ENCODE data around the gene PYGL. TPM values are rescaled to one million over a fixed set of nuclear protein-coding genes. Genes with fewer than 3 reads are reported as not detected.
"Not testable (repeated sequence)": the region's sequence is repeated elsewhere in the genome, so short reads cannot be mapped to it uniquely, and the experiment has no call there.

Gene PYGL
- total RNA-seq, 1 donor from 2014 or later = 21.1 TPM

GRCh38 chr14:50926851-50927386, 17.4 kb downstream of the PYGL start:
- H3K9me3 Mint-ChIP-seq (ENCODE audit: unreplicated experiment) = no peaks in the 10 kb centered on the region
- H3K36me3 Mint-ChIP-seq (ENCODE audit: low read depth, unreplicated experiment) = peaks cover 3% of the 10 kb centered on the region
- H3K27me3 Mint-ChIP-seq (ENCODE audit: unreplicated experiment) = peaks cover 4% of the 10 kb centered on the region
- no peak for DNase-seq (ENCODE audit: low spot score)
- TF ChIP-seq CTCF (IDR thresholded peaks at IDR 0.05; ENCODE audit: unreplicated experiment) = no peak
- H3K4me1 Mint-ChIP-seq (ENCODE audit: unreplicated experiment) = peaks cover 15% of the 10 kb centered on the region
- no peak overlapping the region for H3K27ac Mint-ChIP-seq (ENCODE audit: unreplicated experiment)
- no peak overlapping the region for H3K4me3 Mint-ChIP-seq (ENCODE audit: unreplicated experiment)

DNA sequence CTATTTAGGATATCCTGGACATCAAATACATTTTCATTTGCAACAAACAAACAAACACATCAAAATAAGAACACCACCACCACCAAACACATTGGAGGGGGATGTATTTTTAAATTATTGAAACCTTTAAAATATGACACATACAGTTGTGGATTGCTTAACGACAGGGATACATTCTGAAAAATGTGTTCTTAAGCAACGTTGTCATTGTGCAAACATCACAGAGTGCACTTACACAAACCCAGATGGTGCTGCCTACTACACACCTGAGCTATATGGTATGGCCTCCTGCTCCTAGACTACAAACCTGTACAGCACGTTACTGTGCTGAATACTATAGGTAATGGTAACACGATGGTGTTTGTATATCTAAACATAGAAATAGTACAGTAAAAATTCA, 19.4 kb downstream of the PYGL start:
- H3K4me3 Mint-ChIP-seq (ENCODE audit: unreplicated experiment) = no peak overlapping the region
- H3K27ac Mint-ChIP-seq (ENCODE audit: unreplicated experiment) = no peak overlapping the region
- peaks cover 4% of the 10 kb centered on the region for H3K27me3 Mint-ChIP-seq (ENCODE audit: unreplicated experiment)
- DNase-seq (ENCODE audit: low spot score) = no peak
- peaks cover 21% of the 10 kb centered on the region for H3K4me1 Mint-ChIP-seq (ENCODE audit: unreplicated experiment)
- TF ChIP-seq CTCF (IDR thresholded peaks at IDR 0.05; ENCODE audit: unreplicated experiment) = no peak
- no peaks in the 10 kb centered on the region for H3K36me3 Mint-ChIP-seq (ENCODE audit: low read depth, unreplicated experiment)
- no peaks in the 10 kb centered on the region for H3K9me3 Mint-ChIP-seq (ENCODE audit: unreplicated experiment)

DNA sequence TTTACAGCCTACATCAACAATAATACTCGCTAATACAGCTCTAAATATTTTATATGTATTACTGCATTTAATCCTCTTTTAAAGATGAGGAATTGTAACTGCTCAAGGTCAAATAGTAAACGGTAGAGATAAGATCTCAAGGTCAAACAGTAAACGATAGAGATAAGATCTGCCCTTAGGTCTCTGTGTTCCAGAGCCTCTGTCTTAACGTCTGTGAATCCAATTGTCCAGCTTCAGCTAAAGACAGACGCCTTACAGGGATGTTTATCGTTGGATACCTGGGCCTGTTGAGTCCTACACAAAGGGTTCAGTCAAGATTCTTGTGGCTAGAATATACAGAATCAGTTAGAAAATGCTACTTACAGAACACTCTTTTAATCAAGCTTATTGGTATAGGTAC, 20.0 kb downstream of the PYGL start:
- TF ChIP-seq CTCF (IDR thresholded peaks at IDR 0.05; ENCODE audit: unreplicated experiment) = no peak
- no peaks in the 10 kb centered on the region for H3K36me3 Mint-ChIP-seq (ENCODE audit: low read depth, unreplicated experiment)
- H3K27ac Mint-ChIP-seq (ENCODE audit: unreplicated experiment) = no peak overlapping the region
- DNase-seq (ENCODE audit: low spot score) = no peak
- H3K27me3 Mint-ChIP-seq (ENCODE audit: unreplicated experiment) = peaks cover 4% of the 10 kb centered on the region
- peaks cover 21% of the 10 kb centered on the region for H3K4me1 Mint-ChIP-seq (ENCODE audit: unreplicated experiment)
- H3K9me3 Mint-ChIP-seq (ENCODE audit: unreplicated experiment) = no peaks in the 10 kb centered on the region
- no peak overlapping the region for H3K4me3 Mint-ChIP-seq (ENCODE audit: unreplicated experiment)

DNA sequence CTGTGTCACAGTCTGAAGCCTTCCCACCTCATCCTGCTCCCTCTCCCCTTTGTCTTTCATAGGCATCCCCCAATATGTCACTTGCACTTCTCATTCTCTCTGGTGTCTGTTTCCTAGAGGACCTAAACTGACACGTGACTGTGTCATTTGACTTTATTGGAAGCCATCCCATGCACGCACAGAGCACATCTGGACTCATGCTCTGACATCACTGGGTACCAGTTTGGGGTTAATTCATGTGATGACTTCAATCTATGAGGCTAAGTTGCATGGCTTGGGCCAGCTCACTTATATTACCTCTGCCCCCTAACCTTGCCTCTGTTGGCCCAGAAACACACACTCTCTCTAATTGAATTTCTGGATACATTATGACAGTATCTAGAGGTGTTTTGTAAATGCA, 21.5 kb downstream of the PYGL start:
- Mint-ChIP-seq H3K4me1 (ENCODE audit: unreplicated experiment) (peaks cover 13% of the 10 kb centered on the region), H3K27me3 (ENCODE audit: unreplicated experiment) (peaks cover 4% of the 10 kb centered on the region), H3K36me3 (ENCODE audit: low read depth, unreplicated experiment) (no peaks in the 10 kb centered on the region), H3K27ac (ENCODE audit: unreplicated experiment) (no peak overlapping the region), H3K9me3 (ENCODE audit: unreplicated experiment) (no peaks in the 10 kb centered on the region), H3K4me3 (ENCODE audit: unreplicated experiment) (no peak overlapping the region)
- DNase-seq (ENCODE audit: low spot score) = no peak
- TF ChIP-seq CTCF (IDR thresholded peaks at IDR 0.05; ENCODE audit: unreplicated experiment) = no peak

GRCh38 chr14:50920482-50921230, 23.6 kb downstream of the PYGL start:
- H3K4me1 Mint-ChIP-seq (ENCODE audit: unreplicated experiment) = peaks cover 10% of the 10 kb centered on the region
- no peak overlapping the region for H3K4me3 Mint-ChIP-seq (ENCODE audit: unreplicated experiment)
- no peaks in the 10 kb centered on the region for H3K36me3 Mint-ChIP-seq (ENCODE audit: low read depth, unreplicated experiment)
- H3K9me3 Mint-ChIP-seq (ENCODE audit: unreplicated experiment) = no peaks in the 10 kb centered on the region
- TF ChIP-seq CTCF (IDR thresholded peaks at IDR 0.05; ENCODE audit: unreplicated experiment) = no peak
- no peak for DNase-seq (ENCODE audit: low spot score)
- H3K27me3 Mint-ChIP-seq (ENCODE audit: unreplicated experiment) = peaks cover 1% of the 10 kb centered on the region
- H3K27ac Mint-ChIP-seq (ENCODE audit: unreplicated experiment) = peak overlapping the region; percentile 78

DNA sequence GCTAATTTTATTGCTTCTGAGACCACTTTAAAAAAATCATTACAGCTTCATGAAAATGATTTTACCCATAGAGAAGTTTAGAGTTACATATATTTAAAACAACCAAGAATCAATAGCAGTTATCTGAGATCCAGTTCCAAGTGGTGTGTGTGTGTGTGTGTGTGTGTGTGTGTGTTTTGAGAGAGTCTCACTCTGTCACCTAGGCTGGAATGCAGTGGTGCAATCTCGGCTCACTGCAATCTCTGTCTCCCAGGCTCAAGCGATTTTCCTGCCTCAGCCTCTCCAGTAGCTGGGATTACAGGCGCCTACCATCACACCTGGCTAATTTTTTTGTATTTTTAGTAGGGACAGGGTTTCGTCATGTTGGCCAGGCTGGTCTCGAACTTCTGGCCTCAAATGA, 24.8 kb downstream of the PYGL start:
- DNase-seq (ENCODE audit: low spot score); H3K36me3 Mint-ChIP-seq (ENCODE audit: low read depth, unreplicated experiment); H3K4me3 Mint-ChIP-seq (ENCODE audit: unreplicated experiment); H3K9me3 Mint-ChIP-seq (ENCODE audit: unreplicated experiment); H3K4me1 Mint-ChIP-seq (ENCODE audit: unreplicated experiment); H3K27me3 Mint-ChIP-seq (ENCODE audit: unreplicated experiment); H3K27ac Mint-ChIP-seq (ENCODE audit: unreplicated experiment): not testable (repeated sequence)
